Activated CD8-positive, alpha-beta memory T cell treated with anti-CD3 and anti-CD28 coated beads for 4 hours (primary cell): ENCODE data around the gene GCNT2.
"Not testable (repeated sequence)": the region's sequence is repeated elsewhere in the genome, so short reads cannot be mapped to it uniquely, and the experiment has no call there.

Experiments
- DNase-seq, 2 donors: peaks; one replicate each; pipeline ENCODE4 v3.0.0-alpha.2; 2020; ENCODE audit warnings: low read depth in 2 of 2

The GCNT2 gene

DNA sequence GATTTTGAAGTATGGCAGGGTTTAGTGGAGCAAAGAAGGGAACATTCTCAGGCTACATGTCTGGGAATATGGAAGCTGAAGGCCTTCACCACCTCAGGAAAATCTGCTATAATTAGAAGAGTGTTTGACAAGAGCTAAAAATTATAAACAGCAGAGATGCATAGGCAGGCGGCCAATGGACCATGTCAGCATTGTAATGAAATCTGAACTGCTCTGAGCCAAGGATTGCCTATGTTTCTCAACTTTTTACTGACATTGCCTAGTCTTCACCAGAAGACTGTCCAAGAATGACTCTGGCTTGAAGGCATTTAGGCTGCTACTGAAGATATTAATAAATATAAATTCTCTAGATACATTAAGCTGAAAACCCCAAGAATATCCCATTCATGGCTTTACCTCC lies 89.1 kb downstream of the GCNT2 start:
- DNase-seq: no peak

DNA sequence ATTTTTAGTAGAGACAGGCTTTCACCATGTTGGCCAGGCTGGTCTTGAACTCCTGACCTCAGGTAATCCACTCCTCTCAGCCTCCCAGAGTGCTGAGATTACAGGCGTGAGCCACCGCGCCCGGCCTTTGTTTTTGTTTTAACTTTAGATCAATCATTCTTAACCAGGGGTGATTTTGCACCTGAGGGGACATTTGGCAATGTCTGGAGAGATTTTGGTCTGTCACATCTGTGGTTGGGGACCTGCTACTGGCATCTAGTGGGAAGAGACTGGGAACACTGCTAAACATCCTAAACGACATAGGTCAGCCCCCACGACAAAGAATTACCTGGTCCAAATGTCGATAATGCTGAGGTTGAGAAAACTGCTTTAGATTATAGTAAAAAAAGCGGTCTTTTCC lies 91.0 kb downstream of the GCNT2 start:
- no peak for DNase-seq

GRCh38 chr6:10613077-10613476 lies 91.9 kb downstream of the GCNT2 start:
- no peak for DNase-seq

GRCh38 chr6:10613723-10614122 lies 92.6 kb downstream of the GCNT2 start:
- no peak for DNase-seq

DNA sequence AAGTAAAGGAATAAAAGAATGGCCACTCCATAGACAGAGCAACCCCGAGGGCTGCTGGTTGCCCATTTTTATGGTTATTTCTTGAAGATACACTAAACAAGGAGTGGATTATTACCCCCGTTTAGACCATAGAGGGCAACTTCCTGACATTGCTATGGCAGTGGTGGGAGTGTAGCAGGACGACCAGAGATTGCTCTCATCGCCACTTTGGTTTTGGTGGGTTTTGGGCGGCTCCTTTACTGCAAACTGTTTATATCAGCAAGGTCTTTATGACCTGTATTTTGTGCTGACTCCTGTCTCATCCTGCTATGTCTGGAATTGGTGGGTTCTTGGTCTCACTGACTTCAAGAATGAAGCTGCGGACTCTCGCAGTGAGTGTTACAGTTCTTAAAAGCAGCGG lies 94.5 kb downstream of the GCNT2 start:
- no peak for DNase-seq

DNA sequence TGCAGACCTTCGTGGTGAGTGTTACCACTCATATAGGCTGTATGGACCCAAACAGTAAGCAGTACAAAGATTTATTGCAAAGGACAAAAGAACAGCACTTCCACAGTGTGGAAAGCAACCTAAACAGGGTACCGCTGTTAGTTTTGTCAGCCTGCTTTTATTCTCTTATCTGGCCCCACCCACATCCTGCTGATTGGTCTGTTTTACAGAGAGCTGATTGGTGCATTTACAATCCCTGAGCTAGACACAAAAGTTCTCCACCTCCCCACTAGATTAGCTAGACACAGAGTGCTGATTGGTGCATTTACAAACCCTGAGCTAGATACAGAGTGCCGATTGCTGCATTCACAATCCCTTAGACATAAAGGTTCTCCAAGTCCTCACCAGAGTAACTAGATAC lies 95.1 kb downstream of the GCNT2 start:
- not testable (repeated sequence) for DNase-seq

GRCh38 chr6:10617008-10617696 lies 96.0 kb downstream of the GCNT2 start:
- no peak for DNase-seq

DNA sequence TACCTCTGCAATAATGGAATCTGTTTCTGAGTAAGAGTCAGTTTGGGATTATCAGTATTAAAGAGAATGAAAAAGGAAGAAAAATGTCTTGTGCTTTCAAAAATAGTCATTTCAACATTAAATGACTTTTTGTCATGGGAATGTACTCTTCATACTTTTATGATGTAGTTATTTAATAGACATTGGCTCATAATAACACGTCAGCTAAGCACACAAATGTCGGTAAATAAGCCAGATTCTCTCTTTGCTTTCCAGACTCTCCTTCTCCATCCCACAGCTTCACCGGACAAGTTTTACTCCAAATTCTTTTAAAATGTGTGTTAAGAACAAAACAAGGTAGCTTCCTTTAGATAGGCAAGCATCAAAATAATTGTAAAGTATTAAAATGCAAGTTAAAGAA lies 97.3 kb downstream of the GCNT2 start:
- no peak for DNase-seq

GRCh38 chr6:10621213-10621612 lies 100.1 kb downstream of the GCNT2 start:
- no peak for DNase-seq

DNA sequence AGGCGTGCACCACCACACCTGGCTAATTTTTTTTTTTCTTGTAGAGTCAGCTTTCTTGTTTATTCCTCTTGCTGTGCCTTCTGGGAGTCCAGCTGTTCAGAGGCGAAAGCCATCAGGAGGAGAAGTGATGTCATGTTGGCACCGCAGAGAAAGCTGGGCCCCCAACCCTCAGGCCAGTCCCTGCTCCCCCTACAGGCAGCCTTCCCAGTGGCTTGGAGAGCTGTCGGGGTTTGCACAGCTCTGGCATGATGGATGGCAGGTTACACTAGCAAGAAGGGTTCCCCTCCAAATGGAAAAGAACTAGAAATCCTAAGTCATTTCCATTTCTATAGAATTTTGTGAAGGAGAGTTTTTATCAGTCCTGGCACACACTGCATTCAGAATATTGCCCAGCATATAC lies 100.7 kb downstream of the GCNT2 start:
- DNase-seq: no peak

DNA sequence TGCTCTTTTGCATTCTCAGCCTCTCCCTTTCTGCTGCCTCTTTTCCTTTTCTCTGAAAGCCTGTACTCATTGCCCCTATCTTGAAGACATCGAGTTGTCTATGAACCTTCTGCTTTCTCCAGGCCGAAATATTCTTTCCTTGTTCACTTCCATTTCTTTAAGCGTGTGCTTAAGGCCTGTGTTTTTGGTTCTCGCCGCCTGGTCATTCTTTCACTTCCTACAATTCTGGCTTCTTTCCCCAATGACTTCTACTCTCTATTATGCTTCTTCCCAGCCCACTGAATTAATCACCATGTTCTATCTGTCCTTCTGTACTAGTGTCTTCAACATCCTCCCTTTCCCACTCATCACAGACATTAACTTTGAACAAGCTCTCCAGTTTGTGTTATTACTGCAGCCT lies 103.7 kb downstream of the GCNT2 start:
- DNase-seq: no peak

GRCh38 chr6:10626154-10626741 lies 105.1 kb downstream of the GCNT2 start:
- DNase-seq: no peak

GRCh38 chr6:10627800-10628199 lies 106.6 kb downstream of the GCNT2 start:
- no peak for DNase-seq

GRCh38 chr6:10630178-10630577 lies 109.0 kb downstream of the GCNT2 start:
- DNase-seq: no peak

- no peak for DNase-seq
Measured at GRCh38 chr6:10633216-10633615, 112.1 kb downstream of the GCNT2 start.

DNA sequence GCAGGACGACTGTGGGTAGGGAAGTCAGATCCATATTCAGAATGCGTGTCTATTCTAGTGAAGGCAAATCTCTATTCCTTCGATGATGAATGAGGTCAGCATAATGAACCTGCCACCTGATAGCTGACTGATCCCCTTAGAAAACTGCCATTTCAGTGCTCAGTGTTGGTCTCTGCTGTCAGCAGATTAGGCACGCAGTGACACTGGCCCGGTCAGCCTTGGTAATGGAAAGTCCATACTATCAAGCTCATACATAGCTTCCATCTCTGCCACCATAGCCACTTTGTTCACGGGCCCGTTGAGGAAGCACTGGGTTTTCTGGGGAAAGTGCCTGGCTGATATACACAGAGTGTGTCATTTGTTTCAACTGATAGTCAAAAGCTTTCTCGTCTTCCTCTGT lies 119.3 kb downstream of the GCNT2 start:
- DNase-seq: no peak

DNA sequence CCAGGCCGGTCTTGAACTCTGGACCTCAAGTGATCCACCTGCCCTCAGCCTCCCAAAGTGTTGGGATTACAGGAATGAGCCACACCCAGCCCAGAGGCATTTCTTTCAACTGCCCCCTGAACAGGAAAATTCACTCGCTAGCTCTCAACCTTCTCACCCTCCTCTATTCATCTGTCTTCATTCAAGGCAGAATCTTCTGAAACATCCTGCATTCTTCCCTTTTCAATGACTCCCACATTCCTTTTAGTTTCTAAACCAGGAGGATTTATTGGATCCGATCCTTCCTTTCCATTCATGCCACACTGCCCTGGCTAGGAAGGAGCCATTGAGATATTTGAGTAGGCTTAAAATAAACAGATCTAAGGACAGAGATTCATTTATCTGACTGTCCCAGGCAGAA lies 120.4 kb downstream of the GCNT2 start:
- DNase-seq: no peak

DNA sequence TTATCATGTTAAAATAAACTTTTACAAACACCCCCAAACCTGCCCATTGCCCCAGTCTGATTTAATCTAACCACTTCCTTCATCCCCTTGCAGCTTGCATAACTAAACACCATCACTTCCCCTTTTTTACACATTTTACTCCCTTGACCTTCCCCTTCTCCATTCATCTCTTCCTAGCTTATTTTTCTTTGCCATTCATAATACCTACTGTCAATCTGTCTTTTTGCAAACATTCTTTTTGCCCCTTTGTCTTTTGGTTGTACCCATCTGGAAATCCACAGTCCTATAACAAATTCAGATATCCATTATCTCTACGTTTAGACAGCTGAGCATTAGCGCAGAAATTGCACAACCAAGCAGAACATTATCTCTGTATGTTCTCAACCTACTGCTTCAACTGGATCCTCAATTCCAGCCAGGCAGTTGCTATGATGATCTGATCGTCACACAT lies 122.1 kb downstream of the GCNT2 start:
- no peak for DNase-seq

DNA sequence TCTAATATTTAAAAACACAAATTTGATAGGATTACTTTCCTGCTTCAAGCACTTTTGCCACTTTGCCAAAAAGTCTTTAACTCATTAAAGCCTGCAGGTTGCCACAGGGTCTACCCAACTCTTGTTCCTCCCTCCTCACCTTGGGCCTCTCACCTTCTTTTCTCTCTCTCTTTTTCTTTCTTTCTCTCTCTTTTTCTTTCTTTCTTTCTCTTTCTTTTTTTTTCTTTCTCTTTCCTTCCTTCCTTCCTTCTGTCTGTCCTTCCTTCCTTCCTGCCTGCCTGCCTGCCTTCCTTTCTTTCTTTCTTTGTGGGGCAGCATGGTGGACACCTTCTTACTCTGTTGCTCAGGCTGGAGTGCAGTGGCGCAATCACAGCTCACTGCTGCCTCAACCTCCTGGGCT lies 123.1 kb downstream of the GCNT2 start:
- no peak for DNase-seq

DNA sequence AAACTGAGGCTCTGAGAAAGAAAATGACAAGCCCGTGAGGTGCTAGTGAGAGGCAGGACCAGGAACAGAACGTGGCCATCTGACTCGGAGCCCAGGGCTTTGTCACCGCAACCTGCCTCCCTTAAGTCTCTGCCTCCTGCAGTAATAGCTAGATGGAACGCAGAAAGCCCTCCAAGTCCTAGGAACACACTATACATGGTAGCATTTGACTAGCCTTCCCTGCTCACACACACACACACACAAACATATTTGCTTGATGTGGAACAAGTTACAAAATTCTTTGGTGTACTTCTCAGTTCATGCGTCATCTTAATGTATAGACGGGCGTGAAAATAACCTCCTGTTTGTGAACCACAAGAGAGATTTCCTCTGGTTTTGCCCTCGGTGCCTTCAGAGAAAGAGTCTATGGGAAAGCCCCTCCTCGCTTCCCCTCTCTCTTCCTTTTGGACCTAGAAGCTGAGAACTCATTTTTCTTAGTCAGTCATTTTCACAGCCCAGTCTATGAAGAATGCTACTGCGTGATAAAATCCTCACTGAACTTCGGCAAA lies 134.4 kb downstream of the GCNT2 start:
- DNase-seq: no peak

GRCh38 chr6:10658910-10659698 lies 138.0 kb downstream of the GCNT2 start:
- DNase-seq: no peak

DNA sequence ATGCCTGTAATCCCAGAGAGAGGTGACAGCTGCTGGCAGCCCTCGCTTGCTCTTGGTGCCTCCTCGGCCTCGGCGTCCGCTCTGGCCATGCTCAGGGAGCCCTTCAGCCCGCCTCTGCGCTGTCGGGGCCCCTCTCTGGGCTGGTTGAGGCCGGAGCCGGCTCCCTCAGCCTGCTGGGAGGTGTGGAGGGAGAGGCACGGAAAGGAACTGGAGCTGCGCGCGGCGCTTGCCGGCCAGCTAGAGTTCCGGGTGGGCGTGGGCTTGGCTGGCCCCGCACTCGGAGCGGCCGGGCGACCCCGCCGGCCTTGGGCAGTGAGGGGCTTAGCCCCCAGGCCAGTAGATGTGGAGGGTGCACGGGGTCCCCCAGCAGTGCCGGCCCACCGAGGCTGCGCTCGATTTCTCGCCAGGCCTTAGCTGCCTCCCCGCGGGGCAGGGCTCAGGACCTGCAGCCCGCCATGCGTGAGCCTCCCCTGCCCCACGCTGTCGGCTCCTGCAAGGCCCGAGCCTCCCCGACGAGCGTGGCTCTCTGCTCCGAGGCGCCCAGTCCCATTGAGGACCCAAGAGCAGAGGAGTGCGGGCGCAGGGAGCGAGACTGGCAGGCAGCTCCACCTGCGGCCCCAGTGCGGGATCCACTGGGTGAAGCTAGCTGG lies 138.7 kb downstream of the GCNT2 start:
- no peak for DNase-seq
